ENCODE measurements around the gene CD8B.
"Not testable (repeated sequence)": the region's sequence is repeated elsewhere in the genome, so short reads cannot be mapped to it uniquely, and the experiment has no call there.

- TF ChIP-seq, protein P1, sequence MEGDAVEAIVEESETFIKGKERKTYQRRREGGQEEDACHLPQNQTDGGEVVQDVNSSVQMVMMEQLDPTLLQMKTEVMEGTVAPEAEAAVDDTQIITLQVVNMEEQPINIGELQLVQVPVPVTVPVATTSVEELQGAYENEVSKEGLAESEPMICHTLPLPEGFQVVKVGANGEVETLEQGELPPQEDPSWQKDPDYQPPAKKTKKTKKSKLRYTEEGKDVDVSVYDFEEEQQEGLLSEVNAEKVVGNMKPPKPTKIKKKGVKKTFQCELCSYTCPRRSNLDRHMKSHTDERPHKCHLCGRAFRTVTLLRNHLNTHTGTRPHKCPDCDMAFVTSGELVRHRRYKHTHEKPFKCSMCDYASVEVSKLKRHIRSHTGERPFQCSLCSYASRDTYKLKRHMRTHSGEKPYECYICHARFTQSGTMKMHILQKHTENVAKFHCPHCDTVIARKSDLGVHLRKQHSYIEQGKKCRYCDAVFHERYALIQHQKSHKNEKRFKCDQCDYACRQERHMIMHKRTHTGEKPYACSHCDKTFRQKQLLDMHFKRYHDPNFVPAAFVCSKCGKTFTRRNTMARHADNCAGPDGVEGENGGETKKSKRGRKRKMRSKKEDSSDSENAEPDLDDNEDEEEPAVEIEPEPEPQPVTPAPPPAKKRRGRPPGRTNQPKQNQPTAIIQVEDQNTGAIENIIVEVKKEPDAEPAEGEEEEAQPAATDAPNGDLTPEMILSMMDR (IDR thresholded peaks at IDR 0.05) = not testable (repeated sequence)
- not testable (repeated sequence) for TF ChIP-seq POLR2A (IDR thresholded peaks at IDR 0.05)
These were observed 21.7 kb downstream of the CD8B start for GRCh38 chr2:86839871-86840548.

Data from suprapubic skin (tissue), 3 donors.